ENCODE results near the gene ESRRB. TPM values are rescaled to one million over a fixed set of nuclear protein-coding genes. Genes with fewer than 3 reads are reported as not detected.

ESRRB gene
- total RNA-seq, 1 experiment from 2014 or later, result 1.6 TPM

- no peak for TF ChIP-seq PRDM15 (CRISPR knock-in tag; IDR thresholded peaks at IDR 0.05)
- TF ChIP-seq TEAD4 (CRISPR knock-in tag; IDR thresholded peaks at IDR 0.05), result no peak
Observed at GRCh38 chr14:76385435-76385834, 9.5 kb downstream of the ESRRB start (continued).

- TF ChIP-seq FOXP1 (CRISPR knock-in tag; IDR thresholded peaks at IDR 0.05; ENCODE audit: borderline replicate concordance), result peak; percentile 23; the same call in 1 of the 2 replicates
- no peak for TF ChIP-seq KAT7 (CRISPR knock-in tag; IDR thresholded peaks at IDR 0.05; ENCODE audit: borderline replicate concordance)
- TF ChIP-seq CTCF (IDR thresholded peaks at IDR 0.05), result peak; percentile 99
- TF ChIP-seq JAZF1 (CRISPR knock-in tag; IDR thresholded peaks at IDR 0.05), result no peak
- no peak for TF ChIP-seq OVOL2 (CRISPR knock-in tag; IDR thresholded peaks at IDR 0.05; ENCODE audit: borderline replicate concordance)
- H3K27me3 Mint-ChIP-seq (ENCODE audit: low read depth), result 0 out of 2 replicates have a peak, but pooled peaks cover 3% of the 10 kb centered on the region
- CTCF ChIA-PET, result interaction anchor here (0.5 to 2.4 kb wide), 91 partner anchors 9 to 481 kb away, joined by 3 to 35 read pairs (median 4); partner anchors contain the start of genes ESRRB and GPATCH2L
- no peak overlapping the region for H3K27ac Mint-ChIP-seq
- no peak overlapping the region for H3K4me3 Mint-ChIP-seq
- peaks cover 4% of the 10 kb centered on the region; the same call in 1 of the 2 replicates for H3K4me1 Mint-ChIP-seq
- DNase-seq (ENCODE audit: low spot score) (peak; percentile 91), ATAC-seq (peak; percentile 97)
- POLR2A ChIA-PET, result interaction anchor here (0.6 kb wide), 1 partner anchor 350 kb away, joined by 9 read pairs; no protein-coding TSS in a partner anchor
- no peaks in the 10 kb centered on the region for H3K36me3 Mint-ChIP-seq
- no peaks in the 10 kb centered on the region for H3K9me3 Mint-ChIP-seq
Observed at GRCh38 chr14:76386944-76387782, 11.2 kb downstream of the ESRRB start.

GRCh38 chr14:76389841-76390240, 13.9 kb downstream of the ESRRB start:
- POLR2A ChIA-PET, result no interaction called here
- TF ChIP-seq ZBTB43 (CRISPR knock-in tag; IDR thresholded peaks at IDR 0.05), result no peak
- TF ChIP-seq CBFB (CRISPR knock-in tag; IDR thresholded peaks at IDR 0.05; ENCODE audit: low read depth), result no peak
- TF ChIP-seq SOX15 (CRISPR knock-in tag; IDR thresholded peaks at IDR 0.05), result no peak
- no peak for TF ChIP-seq ZNF263 (CRISPR knock-in tag; IDR thresholded peaks at IDR 0.05; ENCODE audit: low read depth)
- no peak for TF ChIP-seq CREM (CRISPR knock-in tag; IDR thresholded peaks at IDR 0.05)
- TF ChIP-seq ERG (CRISPR knock-in tag; IDR thresholded peaks at IDR 0.05), result no peak
- no peak for TF ChIP-seq SMAD4 (CRISPR knock-in tag; IDR thresholded peaks at IDR 0.05)
- TF ChIP-seq USF2 (CRISPR knock-in tag; IDR thresholded peaks at IDR 0.05), result no peak

More at GRCh38 chr14:76389841-76390240, 13.9 kb downstream of the ESRRB start:
- no peak overlapping the region for H3K27ac Mint-ChIP-seq
- DNase-seq (ENCODE audit: low spot score) (no peak), ATAC-seq (no peak)
- H3K27me3 Mint-ChIP-seq (ENCODE audit: low read depth), result no peaks in the 10 kb centered on the region
- H3K4me1 Mint-ChIP-seq, result peaks cover 4% of the 10 kb centered on the region; the same call in 1 of the 2 replicates
- H3K9me3 Mint-ChIP-seq, result no peaks in the 10 kb centered on the region
- no peak overlapping the region for H3K4me3 Mint-ChIP-seq
- CTCF ChIA-PET, result interaction anchor here (1.5 kb wide), 1 partner anchor 339 kb away, joined by 4 read pairs; no protein-coding TSS in a partner anchor
- no peaks in the 10 kb centered on the region for H3K36me3 Mint-ChIP-seq

All from WTC11 (cell line).